Raji (cell line): ENCODE results near the gene PEDS1.

ENCODE experiments used
- POLR2A ChIP-seq: IDR thresholded peaks from 2 replicates; pipeline ENCODE4 v1.6.1; 2011; ENCODE audit warnings: low read depth, low read length, control low read depth; ENCODE audit not compliant: insufficient read depth

PEDS1 gene

DNA sequence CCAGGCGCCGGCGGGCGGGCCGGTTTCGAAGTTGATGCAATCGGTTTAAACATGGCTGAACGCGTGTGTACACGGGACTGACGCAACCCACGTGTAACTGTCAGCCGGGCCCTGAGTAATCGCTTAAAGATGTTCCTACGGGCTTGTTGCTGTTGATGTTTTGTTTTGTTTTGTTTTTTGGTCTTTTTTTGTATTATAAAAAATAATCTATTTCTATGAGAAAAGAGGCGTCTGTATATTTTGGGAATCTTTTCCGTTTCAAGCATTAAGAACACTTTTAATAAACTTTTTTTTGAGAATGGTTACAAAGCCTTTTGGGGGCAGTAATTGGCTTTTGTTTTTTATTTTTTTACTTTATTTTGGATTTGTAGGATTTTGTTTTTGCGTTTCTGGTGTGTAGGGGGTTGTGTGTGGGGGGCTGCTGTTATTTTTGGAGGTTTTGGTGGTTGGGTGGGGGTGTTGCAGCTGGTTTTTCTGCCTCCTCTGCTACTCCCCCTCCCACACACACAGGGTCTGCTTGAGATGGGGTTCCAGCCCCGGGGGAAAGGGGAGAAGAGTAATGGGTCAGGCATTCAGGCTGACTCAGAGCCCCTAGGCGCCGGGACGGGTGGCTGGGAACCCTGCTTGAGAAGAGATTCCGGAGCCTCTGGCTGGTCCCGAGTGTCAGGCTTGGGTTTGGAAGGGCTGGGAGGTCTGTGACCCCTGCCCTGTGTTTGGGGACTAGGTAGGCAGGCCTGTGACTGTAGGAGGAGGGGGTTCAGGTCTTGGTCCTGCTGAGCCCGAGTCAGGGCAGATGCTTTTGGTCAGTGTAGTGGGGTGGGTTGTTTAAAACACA is 39.1 kb upstream of the PEDS1 start:
- no peak; the same call in 1 of the 2 replicates for TF ChIP-seq POLR2A

DNA sequence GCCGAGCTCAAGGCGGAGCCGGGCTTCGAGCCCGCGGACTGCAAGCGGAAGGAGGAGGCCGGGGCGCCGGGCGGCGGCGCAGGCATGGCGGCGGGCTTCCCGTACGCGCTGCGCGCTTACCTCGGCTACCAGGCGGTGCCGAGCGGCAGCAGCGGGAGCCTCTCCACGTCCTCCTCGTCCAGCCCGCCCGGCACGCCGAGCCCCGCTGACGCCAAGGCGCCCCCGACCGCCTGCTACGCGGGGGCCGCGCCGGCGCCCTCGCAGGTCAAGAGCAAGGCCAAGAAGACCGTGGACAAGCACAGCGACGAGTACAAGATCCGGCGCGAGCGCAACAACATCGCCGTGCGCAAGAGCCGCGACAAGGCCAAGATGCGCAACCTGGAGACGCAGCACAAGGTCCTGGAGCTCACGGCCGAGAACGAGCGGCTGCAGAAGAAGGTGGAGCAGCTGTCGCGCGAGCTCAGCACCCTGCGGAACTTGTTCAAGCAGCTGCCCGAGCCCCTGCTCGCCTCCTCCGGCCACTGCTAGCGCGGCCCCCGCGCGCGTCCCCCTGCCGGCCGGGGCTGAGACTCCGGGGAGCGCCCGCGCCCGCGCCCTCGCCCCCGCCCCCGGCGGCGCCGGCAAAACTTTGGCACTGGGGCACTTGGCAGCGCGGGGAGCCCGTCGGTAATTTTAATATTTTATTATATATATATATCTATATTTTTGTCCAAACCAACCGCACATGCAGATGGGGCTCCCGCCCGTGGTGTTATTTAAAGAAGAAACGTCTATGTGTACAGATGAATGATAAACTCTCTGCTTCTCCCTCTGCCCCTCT is 38.2 kb upstream of the PEDS1 start:
- TF ChIP-seq POLR2A: peak; percentile 45

DNA sequence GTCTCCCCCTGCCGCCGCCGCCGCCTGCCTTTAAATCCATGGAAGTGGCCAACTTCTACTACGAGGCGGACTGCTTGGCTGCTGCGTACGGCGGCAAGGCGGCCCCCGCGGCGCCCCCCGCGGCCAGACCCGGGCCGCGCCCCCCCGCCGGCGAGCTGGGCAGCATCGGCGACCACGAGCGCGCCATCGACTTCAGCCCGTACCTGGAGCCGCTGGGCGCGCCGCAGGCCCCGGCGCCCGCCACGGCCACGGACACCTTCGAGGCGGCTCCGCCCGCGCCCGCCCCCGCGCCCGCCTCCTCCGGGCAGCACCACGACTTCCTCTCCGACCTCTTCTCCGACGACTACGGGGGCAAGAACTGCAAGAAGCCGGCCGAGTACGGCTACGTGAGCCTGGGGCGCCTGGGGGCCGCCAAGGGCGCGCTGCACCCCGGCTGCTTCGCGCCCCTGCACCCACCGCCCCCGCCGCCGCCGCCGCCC is 37.6 kb upstream of the PEDS1 start:
- no peak for TF ChIP-seq POLR2A

DNA sequence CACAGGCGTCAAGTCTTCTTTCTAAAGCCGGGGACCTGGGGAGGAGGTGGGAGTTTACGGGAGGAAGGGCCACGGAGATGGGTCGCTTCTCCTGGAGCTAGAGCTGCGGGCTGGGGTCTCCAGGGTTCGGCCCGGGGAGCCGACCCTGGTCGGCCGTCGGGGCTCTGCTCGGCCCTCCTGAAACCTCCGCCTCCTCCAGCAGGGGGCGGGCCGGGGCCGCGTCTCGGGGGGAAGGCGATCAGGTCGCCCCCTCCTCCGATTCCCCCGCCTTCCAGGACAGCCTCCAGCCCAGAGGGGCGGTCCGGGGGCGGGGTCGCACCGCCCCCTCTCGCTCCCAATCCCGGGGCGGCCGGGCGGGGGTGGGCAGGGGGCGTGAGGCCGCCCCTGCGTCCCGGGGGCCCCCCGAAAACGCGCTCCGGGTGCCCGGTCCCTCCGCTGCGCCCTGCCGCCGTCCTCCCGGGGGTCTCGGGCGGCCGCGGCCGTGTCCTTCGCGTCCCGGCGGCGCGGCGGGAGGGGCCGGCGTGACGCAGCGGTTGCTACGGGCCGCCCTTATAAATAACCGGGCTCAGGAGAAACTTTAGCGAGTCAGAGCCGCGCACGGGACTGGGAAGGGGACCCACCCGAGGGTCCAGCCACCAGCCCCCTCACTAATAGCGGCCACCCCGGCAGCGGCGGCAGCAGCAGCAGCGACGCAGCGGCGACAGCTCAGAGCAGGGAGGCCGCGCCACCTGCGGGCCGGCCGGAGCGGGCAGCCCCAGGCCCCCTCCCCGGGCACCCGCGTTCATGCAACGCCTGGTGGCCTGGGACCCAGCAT is 36.9 kb upstream of the PEDS1 start, which contains the start of gene CEBPB:
Gene CEBPB, plus strand, starts transcription at position 580 of the 814 bp plus-strand sequence. Its CDS starts 204 bp downstream, at position 784.
- TF ChIP-seq POLR2A: peak; percentile 81

DNA sequence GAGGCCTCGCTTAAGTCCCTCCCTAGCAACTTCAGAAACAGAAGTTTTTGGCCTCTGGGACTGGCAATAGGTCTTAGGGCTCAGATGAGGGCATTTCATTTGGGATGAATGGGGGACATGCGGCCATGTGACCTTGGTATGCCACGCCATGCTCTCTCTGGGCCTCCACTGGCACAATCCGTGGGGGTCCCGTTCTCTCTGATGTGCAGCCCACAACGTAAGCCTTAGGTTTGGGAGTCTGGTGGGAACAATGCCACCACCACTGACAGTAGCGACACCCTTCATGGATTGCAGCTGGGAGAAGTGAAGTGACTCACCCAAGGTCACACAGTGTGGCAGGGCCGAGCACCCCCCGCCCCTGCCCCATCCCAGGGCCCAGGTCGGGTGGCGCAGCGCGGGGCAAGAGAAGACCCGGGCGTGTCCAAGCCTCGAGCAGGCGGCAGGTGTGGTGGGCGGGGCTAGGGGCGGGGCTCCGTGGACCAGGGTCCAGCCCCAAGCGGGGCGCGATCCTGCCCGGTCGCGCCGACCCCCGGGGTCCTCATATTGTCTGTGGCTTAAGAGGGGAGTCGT is 36.2 kb upstream of the PEDS1 start:
- TF ChIP-seq POLR2A: no peak

DNA sequence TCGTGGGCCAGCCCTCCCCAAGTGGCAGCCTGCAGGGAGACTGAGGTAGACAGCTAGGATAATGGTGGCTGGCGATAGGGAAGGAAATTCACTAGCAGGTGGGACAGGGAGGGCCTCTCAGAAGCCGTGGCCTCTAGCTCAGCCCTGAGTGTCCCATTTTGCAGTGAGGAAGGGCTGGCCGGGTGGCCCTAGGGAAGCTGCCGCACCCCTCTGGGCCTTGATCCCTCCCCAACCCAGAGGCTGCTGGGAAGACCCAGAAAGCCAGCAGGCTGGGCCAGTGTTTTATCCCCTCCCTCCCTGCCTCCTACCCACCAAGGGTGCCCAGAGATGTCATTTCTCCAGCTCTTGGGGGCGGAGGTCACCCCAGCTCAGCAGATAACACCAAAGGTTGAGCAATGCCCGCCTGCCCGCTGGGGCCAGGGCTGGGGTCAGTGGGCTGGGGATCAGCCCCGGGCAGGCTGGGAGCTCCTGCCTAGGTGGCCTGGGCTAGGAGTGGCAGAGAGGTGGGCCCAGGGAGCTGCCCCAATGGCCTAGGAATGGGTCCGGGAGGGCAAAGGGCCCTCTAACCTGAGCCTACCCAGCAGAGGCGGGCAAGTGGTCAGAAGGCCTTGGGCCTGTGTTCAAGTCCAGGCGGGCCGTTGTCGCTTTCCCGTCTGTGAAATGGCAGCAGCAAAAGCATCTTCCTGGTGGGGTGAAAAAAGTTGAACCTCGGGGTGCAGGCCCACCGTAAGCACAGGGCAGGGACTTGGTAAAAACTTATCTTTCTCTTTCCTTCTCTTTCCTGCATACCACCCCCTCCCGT is 35.6 kb upstream of the PEDS1 start:
- no peak for TF ChIP-seq POLR2A

DNA sequence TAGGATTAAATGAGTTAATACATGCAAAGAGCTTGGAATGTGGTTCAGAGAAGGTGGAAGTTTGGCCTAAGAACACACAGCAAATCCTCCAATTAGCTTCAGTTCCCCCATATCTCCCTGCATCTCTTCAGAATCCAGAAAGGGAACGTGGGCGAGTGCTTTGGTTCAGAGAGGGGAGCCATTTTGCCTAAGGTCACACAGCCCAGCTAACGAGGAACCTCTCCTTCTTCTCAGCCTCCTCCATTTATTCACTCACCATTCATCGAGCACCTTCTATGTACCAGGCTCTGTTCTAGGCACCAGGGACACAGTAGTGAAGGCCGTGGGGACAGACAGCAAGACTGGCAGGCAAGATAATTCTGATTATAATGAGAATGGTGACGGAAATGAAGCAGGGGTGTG is 34.8 kb upstream of the PEDS1 start:
- no peak for TF ChIP-seq POLR2A

DNA sequence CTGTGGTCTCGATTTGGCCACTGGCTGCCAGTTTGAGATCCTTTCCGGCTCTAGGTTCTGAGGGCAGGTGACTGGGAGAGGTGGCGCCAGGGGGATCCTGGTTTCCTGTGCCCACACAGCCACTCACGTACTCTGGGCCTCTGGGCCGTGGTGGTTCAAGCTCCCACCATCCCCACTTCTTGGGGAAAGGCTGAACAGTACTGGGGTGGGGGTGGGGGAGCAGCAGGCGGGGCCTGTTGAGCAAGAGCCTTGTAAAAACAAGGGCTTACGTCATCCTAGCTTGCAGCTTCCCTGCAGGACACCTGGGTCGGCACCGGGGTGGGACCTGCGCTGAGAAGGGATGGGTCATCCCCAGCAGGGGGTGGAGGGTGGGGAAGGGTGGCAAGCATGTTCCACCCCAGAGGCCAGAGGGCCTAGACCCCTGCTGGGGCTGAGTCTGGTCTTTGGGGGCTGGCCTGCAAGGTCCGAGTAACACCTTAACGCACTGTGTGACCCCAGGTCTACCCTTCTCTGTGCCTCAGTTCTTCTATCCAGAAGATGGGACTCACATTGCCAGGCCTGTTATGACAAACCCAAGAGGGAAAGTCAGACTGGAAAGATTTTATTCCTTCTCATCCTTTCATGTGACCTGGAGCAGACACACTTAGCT is 34.0 kb upstream of the PEDS1 start:
- no peak for TF ChIP-seq POLR2A

DNA sequence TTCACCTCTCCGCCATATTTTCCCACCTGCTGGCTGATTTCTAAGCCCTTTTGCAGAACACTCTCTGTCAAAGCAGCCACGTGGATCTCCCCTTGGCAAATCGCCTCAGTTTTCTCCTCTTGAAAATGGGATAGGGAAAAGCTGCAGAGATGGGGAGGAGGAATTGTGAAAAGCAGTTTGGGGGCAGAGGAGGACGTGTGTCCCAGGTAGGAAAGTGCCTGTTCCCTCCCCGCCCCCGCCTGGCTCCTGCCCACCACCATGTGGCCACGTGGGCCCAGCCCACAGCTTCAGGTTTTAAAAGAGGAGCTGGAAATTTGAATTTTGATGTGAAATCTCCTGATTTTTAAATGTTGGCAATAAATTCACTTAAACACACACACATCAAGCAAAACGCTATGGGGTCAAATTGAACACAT is 33.5 kb upstream of the PEDS1 start:
- no peak for TF ChIP-seq POLR2A

DNA sequence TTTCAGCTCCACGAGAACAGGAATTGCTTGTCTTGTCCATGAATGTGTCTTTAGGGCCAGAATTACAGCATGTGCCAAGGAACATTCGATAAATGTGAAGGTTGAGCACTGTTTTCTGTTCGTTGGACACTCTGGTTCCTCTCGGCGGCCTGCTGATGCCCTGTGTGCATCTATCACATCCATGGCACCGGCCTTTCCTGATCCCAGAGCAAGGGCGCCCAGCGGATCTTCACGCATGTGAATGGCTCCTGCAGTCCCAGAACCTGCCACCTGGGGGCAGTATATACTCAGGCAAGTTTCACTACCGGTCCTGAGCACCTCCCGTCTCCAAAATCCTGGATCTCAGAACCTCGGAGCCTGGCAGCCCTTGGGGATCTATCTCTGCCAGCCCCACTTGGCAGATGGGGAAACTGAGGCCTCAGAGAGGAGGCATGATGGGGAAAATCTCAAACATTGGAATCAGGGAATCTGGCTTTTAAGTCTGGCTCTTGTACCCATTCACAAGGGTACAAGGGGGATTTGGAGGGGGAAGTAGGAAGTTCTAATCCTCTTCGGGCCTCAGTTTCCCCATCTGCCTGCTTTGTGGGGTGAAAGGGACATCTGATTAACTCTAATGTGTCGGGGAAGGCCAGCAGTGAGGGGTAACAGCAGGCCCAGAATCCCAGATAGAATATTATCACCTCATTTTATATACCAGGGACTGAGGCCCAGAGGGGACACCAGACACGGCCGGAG is 32.8 kb upstream of the PEDS1 start:
- TF ChIP-seq POLR2A: no peak

DNA sequence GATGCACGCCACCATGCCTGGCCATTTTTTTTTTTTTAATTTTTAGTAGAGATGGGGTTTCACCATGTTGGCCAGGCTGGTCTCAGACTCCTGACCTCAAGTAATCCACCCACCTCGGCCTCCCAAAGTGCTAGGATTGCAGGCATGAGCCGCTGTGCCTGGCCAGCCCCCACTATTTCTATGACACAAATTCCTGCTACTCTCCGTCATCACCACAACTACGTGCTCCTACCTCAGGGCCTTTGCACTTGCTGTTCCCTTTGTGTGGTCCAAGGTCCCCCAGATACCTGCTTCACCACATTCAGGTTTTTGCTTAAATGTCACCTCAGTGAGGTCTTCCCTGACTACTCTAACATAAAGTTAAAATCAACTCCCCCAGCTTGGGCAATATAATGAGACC is 31.9 kb upstream of the PEDS1 start:
- no peak for TF ChIP-seq POLR2A

DNA sequence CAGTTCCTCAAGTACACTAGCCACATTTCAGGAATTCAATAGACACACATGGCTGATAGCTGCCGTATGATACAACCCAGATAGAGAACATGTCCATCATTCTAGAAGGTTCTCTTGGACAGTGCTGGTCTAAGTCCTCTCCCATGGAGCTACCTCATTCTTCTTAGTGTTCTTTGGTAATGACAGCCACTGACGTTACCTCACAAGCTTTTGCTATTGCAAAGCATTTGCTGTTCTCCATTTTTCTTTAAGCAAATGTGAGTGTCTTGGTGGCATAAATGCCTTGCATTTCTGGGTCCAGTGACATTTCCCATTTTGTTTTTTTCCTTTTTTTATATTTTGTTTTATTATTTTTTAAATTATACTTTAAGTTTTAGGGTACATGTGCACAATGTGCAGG is 28.8 kb upstream of the PEDS1 start:
- no peak for TF ChIP-seq POLR2A

DNA sequence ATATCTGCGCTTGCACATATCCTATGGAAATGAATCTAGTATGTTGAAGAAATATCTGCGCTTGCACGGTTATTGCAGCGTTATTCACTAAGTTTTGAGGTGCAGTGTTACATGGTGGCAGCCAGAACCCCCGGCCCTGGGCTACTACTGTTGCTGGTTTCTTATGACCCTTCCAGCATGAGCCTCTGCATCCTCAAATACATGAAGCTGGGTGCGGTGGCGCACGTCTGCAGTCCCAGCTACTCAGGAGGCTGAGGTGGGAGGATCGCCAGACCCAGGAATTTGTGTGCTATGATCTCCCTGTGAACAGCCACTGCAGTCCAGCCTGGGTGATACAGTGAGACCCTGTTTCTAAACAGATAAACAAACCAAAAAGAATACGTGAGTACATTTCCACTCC is 27.8 kb upstream of the PEDS1 start:
- TF ChIP-seq POLR2A: no peak
